GM19467 (cell line): ENCODE measurements around the gene PRDM11.

Experiments used
- ATAC-seq: cut with Tn5 transposase; IDR thresholded peaks from one replicate; pipeline ENCODE4 v1.9.1; 2021; ENCODE audit warnings: mild to moderate bottlenecking, moderate library complexity; ENCODE audit not compliant: unreplicated experiment

PRDM11 gene

DNA sequence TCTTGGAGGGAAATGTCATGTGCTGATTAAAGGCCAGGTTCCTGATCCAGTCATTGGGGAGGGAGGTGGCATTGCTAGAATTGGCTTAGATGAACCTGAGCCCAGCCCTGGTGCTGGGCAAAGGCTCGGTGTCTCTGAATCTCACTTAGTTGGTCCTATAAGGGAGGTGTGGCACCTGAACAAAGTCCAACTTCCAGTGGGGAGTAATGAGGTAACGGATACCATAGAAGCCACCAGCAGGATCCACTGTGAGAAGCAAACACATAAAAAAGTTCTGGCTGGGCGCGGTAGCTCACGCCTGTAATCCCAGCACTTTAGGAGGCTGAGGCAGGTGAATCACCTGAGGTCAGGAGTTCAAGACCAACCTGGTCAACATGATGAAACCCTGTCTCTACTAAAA is 26.6 kb downstream of the PRDM11 start:
- no peak for ATAC-seq

DNA sequence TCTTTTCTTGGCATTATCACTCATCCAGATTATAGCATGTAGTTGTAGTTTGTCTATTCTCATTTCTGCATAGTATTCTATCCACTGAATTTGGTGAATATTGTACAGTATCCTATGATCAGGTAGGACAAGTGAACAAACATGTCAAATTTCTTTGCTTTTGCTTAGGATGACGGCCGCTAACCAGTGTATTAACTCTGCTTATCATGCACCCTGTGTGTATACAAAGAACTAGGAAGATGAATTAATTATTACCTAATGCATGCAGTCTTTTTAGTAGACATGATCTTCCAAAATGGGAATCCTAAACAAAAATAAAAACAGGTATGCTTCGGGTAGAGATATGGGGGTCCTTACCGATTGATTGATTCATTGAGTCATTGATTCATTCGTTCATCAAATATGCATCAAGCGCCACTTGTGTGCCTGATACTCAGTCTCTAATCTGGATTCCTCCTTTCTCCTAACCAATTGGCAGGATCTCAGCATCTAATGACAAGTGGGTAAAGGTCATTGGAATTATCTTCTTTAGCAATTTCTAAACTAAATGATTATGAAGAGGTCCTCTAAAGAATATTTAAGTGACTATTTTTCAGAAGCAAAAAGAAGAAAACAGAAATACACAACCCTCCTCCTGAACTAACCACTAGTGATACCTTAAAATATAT is 27.9 kb downstream of the PRDM11 start:
- ATAC-seq = no peak

DNA sequence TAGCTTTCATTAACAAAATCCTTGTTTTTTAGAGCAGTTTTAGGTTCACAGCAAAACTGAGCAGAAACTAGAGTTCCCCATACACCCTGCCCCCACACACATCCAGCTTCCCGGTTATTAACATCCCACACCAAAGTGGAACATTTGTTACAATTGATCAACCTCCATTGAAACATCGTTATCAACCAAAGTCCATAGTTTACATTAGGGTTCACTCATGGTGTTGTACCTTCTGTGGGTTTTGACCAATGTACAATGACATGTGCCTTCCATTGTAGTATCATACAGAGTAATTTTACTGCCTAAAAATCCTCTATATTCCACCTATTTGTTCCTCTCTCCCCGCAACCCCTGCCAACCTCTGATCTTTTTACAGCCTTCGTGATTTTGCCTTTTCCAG is 28.5 kb downstream of the PRDM11 start:
- no peak for ATAC-seq

DNA sequence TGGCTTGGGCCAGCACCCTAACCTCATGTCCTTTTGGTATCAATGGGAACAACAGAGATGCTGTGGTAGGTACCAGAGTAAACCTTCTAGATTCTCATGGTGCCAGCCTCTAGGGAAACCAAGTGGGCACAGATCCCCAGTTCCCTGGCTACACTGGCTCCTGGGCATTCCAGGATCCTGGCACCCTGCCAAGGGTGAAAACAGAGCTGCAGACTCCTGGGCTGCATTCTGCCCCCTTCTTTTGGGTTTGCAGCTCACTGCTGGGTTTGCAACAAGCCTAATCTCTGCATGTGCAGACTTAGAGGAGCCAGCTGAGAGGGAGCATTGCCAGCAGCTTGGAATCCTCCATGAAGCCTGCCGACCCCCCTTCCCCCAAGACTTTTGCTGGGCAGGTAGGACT is 30.6 kb downstream of the PRDM11 start:
- ATAC-seq = no peak

DNA sequence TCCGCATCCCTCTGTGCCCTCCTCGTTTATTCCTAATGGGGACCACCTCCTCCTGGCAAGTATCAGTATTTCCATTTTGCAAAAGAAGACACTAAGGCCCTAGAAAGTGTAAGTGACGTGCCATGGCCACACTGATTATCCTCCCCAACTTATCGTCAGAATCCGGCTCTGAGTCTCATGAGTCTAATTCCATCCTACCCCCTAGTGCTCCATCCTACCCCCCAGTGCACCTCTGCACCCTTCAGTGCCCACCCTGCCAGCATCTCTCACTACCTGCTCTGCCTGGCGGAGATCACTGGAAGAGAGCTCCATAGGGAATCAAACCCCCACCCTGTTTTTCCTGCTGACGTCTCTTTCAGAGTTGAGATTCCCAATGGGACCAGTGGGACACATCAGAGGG is 31.8 kb downstream of the PRDM11 start:
- ATAC-seq = no peak

DNA sequence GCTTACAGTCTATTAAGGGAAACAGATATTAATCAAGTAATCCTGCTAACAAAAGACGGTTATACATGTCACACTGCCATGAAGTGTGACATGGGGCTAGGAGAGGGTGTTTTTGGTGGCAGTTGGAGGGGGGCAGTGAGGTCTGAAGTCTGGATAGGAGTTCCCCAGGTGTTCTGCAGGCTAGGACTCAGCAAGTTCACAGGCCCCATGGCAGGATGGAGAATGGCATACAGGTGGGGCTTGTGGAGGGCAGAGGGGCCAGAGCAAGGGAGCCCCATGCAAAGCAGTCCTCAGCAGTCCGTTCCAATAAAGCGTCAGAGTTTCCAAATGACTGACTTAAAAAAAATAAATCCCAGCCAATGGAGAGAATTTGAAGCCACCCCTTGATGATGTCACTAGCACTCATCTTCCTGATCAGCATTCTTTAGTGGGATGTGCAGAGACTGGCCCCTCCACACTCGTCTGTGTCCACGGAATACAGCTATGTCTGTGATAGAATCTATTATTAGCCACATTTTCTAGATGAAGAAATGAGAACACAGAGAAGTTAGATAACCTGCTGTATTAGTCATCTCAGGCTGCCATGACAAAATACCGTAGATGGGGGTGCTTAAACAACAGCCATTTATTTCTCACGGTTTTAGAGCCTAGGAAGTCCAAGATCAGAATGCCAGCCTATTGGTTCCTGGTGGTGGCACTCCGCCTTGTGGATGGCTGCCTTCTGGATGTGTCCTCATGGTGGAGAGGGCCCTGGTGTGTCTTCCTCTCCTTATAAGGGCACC is 32.6 kb downstream of the PRDM11 start:
- no peak for ATAC-seq

DNA sequence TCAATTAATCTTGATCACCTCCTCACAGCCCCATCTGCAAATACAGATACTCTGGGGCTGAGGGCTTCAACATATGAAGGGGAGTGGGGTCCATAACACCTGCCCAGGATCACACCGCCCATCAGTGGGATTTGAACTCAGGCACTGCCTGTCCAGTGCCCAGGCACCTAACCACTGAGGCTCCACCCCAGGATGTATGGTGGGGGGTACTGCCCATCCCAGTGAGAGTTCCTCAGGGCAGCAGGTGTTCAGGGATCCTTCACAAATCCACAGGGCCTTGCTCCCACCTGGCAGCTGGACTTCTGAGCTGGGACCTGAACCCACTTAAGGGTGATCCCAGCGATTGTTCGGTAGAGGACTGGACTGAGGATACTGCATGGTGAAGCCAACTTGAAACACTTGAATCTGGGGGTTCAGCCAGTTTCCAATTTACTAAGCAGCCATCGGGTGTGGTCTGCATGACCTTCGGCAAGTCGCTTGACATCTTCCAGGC is 33.3 kb downstream of the PRDM11 start:
- no peak for ATAC-seq

DNA sequence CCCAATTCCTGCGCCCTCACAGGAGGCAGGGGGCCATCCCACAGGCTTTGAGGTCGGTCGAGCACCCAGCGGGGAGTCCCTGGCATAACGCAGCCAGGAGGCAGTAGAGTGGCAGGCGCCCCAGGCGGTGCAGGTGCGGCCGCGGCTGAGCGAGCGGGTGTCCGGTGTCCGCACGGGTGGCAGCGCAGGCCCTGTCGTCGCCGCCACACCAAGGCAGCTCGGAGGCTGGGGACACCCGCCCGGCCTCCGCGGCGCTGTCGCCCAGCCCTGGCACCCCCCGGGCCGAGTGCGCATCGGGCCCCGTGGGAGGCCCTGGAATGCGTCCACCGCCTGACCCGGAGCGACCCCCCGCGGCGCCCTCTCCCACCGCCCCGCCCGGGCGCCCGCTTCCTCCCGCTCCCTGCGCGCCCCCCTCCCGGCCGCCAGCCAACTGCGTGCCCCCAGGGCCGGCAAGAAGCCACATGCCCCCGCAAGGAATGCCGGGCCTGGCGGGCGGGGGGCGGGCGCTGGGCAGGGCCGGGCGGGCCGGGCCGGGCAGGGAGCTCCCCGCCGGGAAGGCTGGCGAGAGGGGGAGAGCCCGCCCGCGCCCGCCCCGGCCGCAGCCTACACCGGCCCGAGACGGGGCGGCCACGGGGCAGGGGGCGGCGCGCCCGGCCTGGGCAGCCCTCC is 33.9 kb downstream of the PRDM11 start:
- no peak for ATAC-seq

DNA sequence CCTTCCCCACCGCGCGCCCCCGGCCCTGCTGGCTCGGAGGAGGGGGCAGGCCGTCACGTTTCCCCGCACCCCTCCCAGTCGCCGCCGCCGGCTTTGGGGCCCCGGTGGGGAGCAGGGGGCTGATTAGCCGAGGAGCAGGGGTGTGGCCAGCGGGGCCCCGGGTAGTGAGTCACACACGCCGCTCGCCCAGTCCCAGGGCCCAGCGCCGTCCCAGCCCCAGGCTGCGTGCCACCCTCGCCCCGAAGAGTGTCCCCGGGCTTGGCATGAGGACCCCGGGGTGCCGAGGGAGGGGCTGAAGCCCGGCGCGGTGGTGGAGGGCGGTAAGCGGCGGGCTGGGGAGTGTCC is 34.4 kb downstream of the PRDM11 start:
- ATAC-seq = no peak

DNA sequence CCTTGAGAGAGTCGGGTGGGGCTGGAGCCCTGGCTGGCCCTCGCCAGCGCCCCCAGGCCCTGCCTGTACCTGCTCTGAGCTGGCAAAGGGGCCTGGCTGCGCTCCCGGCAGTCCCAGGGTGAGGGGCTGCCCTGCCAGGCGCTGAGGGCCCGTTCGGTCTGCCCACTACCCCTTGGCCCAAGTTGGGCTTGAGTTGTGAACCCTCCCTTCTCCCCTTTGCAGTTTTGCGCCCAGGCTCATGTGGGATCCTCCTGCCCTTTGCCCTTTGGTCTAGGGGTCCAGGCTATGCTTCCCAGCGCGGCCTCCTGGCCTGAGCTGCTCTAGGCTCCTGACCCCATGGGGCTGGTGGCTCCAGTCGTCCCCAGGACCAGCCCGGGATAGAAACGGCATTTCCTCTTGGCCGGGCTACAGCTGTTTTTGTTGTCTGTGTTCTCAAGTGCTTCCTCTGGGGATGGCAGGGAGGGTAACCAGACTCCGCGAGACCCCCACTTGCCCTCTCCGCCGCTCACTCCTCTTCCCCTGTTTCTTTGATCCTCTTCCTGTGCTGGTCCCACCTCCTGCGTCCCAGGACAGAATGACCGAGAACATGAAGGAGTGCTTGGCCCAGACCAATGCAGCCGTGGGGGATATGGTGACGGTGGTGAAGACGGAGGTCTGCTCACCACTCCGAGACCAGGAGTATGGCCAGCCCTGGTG is 34.9 kb downstream of the PRDM11 start:
- no peak for ATAC-seq

DNA sequence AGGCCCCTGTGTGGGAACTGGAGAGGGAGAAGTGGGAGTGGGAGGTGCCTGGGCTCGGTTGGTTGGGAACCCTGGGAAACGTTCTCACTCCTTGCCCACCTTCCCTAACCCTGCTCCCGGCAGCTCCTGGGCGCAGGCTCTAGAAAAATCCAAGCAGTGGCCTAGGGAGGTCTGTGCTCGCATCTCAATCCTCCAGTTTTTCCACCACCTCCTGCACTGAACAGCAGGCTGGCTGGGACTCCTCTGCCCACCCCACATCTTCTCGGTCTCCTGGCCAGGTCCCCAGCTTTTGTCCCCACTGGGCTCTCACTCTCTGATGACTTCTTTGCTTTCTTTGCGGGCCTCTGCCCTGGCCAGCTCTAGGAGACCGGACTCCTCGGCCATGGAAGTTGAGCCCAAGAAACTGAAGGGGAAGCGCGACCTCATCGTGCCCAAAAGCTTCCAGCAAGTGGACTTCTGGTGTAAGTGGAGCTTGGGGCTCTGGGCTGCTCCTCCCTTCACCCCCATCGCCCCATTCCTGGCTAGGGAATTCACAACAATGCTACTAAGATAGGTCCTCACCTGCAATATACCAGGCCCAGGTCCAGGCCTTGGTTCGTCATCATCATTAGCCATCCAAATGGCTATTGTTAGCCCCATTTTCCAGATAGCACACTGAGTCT is 35.6 kb downstream of the PRDM11 start:
- no peak for ATAC-seq

DNA sequence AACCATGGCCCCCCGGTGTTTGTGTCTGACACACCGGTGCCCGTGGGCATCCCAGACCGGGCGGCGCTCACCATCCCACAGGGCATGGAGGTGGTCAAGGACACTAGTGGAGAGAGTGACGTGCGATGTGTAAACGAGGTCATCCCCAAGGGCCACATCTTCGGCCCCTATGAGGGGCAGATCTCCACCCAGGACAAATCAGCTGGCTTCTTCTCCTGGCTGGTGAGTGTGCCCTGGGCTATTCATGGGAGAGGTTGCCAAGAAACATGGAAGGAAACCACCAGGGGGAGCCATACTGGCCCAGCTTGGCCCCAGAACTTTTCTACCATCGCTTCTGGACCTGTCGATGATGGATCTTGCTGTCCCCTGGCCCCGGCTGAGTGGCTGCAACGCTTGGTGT is 36.5 kb downstream of the PRDM11 start:
- no peak for ATAC-seq

DNA sequence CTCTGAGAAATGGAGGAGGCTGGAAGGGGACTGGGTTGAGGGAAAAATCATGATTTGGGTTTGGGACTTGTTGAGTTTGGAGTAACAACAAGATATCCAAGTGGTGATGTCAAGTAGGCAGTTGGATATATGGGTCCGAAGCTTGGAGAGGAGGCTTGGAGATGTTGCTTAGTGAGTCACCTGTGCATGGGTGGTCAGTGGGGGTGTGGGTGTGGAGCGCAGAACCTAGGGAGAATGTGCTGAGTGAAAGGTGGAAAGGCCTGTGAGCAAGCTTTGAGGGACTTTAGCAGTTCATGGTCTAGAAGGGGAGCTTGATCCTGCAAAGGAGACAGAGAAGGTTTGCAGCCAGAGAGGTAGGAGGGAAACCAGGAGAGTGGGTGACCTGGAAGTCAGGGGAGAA is 38.2 kb downstream of the PRDM11 start:
- no peak for ATAC-seq

DNA sequence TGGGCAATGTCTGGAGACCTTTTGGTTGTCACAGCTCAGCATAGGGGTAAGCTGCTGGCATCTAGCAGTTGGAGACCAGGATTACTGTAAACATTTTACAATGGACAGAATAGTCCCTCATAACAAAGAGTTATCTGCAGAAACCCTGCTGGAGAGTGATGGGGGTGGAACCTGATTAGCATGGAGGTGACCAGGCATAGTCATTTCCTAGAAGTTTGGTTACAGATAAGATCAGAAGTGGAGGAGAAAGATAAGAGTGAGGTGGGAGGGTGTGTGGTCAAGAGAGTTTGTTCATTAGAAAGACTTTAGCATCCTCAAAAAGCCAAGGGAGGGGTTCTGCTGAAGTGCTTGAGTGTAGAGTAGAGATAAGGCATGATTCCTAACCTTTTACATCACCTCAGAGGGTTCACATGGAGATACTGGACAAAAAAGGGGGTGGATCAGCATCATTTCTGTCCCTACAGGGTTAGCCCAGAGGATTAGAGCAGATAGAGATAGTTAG is 38.8 kb downstream of the PRDM11 start:
- no peak for ATAC-seq

DNA sequence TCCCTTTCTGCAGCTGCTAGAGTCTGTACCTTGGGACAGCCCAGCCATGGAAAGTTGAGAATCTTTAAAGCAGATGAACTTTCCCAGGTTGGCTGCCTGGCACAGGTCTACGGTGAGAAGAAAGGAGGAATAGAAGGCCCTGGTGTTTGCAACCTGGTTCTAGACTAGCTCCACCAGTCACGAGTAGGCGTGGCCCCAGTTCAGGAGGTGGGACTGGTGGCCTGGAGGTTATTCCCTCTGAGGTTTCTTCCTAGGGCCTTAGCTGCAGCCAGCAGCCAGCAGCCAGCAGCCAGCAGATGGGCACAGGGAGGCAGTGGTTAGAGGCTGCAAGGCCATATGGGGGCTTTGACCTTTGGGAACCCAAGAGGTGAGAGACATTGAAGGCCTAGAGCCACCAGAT is 40.9 kb downstream of the PRDM11 start:
- no peak for ATAC-seq

DNA sequence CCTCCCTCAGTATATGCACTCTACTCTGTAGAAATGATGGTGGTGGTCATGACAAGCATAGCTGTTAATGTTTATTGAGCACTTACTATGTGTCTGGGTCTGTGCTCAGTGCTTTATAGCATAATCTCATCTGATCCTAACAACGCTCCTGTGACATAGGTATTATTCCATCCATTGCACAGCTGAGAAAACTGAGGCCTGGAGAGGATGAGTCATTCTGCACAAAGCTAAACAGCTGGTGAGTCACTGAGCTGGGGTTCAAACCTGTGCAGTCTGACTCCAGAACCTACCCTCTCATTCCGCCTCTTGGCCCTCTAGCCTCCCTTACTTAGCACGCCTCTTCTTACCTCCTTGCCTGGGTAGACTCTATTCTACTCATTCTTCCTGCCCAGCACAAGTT is 41.7 kb downstream of the PRDM11 start:
- no peak for ATAC-seq

DNA sequence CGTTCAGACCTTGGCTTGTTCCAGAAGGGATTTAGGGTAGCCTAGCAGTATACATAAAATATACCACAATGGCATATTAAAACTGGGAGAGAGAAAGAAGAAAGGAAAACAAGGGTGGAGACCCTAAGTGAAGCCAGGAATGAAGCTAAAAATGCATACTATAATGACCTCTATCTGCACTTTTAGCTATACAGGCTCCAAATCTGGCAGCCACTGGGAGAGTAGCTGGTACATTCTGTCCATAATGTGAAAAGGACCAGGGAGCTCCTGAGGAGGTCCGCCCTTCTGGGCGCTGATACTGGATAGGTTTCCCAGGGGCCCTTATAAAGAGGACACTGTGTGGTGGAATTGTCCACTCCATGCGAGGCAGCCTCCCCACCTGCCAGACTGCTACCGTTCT is 42.8 kb downstream of the PRDM11 start:
- ATAC-seq = no peak

DNA sequence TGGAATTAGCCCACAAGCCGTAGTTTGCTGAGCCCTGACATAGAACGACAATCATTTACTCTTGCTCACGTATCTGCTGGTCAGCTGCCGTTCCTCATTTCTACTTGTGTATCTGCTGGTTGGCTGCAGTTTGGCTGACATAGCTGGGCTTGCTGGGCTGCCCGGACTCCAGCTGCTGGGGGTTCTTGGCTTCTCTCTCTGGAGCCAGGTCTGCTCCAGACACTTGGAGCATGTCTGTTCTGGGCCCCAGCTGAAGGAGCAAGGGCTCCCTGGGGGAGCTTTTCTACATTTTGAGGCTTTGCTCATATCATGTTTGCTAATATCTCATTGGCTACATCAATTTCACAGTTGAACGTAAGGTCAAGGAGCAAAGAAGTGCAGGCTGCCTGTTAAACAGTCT is 47.3 kb downstream of the PRDM11 start:
- ATAC-seq = no peak

DNA sequence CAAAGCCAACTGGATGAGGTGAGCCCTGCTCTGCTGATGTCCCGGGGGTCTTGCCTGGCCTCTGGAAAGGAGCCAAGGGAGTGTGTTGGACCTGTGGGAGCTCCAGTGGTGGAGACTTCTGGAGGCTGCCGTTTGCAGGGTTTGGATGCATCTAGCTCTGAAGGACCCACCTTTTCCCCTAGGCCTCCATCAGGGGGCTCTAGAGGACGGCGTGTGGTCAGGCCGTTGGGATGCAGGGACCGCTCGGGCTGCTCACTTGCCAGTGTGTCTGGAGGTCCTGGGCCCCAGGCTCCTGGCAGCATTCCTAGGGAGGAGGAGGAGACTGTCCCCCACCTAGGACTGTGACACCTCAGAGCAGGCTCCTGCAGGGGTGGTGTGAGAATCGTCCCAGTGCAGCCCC is 58.3 kb downstream of the PRDM11 start:
- ATAC-seq = no peak

DNA sequence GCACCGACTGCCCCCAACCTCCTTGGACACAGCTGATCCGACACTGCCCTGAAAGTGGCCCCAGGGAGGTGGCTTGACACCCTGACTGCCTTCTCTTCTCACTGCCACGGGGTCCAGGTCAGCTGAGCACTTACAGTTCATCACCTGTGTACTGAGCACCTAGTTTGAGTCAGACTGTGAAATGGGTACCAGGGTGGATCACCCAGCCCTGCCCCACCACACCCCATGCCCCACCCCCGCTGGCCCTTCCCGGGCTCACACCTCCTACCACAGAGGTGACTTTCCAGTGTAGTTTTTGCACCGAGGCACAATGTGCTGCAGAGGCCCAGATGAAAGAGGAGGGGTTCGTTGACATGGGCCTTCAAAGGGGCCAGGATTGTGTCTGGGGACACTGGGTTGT is 59.5 kb downstream of the PRDM11 start:
- ATAC-seq = no peak

DNA sequence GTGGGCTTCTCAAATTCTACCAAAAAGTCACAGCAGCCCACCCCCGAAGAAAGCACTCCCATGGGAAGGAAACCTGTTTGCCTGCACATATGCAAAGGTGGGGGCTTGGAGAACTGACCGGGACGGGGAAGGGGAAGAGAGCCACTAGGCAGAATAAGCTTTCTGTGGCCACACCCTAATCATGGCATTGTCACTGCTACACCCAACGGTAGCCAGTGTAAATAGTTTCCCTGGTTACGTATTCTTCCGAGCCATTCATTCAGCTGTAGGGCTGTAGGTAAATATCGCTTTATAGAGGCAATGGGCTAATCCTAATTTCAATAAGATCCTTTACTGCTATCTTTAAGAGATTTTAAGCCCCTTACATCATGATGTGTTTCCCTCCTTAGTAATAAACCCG is 61.7 kb downstream of the PRDM11 start:
- no peak for ATAC-seq
